ENCODE data around the gene BHLHA9.

The BHLHA9 gene

DNA sequence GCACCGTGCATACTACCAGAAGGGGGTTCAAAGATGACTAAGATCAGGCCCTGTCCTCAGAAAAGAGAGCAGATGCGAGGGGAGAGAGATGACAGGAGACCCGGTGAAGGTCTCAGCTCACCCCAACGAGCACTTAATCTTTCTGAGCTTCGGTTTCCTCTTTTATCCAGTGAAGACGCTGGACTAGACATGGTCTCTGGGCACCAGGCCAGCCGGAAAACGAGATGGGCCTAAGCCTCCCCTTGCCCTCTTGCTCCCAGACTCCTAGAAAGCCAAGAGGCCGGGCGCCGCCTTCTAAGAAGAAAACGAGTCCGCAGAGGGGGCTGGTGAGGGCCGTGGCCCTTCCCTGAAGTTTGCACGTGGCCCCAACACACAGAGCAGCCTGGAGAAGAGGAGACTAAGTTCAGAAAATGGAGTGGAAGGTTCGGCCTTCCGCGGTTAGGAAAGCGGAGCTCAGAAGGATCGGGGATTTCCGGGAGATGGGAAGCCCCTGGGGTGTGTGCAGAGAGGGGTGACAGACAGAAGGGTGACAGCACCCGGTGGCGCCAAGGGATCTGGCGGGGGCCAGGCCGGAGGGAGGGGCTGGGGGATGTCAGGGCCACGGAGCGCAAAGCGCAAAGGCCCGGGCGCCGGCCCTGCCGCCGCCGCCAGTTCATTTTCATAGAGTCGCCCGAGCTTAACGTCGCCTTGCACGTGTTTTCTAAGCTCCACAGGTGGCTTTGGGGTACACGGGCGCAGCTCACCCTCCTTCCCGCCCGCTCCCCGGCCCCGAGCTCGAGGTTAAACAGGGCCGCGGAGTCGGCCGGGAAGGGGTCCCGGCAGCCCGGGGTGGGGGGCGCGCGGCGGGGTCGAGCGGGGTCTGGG, 42.1 kb upstream of the BHLHA9 start:
- DNase-seq (ENCODE audit: low read depth): no peak
- H3K4me3 ChIP-seq (ENCODE audit: low read length): no peak overlapping the region
- TF ChIP-seq, protein P1, sequence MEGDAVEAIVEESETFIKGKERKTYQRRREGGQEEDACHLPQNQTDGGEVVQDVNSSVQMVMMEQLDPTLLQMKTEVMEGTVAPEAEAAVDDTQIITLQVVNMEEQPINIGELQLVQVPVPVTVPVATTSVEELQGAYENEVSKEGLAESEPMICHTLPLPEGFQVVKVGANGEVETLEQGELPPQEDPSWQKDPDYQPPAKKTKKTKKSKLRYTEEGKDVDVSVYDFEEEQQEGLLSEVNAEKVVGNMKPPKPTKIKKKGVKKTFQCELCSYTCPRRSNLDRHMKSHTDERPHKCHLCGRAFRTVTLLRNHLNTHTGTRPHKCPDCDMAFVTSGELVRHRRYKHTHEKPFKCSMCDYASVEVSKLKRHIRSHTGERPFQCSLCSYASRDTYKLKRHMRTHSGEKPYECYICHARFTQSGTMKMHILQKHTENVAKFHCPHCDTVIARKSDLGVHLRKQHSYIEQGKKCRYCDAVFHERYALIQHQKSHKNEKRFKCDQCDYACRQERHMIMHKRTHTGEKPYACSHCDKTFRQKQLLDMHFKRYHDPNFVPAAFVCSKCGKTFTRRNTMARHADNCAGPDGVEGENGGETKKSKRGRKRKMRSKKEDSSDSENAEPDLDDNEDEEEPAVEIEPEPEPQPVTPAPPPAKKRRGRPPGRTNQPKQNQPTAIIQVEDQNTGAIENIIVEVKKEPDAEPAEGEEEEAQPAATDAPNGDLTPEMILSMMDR (conservative IDR thresholded peaks at IDR 0.05; ENCODE audit: low read length): no peak

- DNase-seq (ENCODE audit: low read depth): no peak
- H3K4me3 ChIP-seq (ENCODE audit: low read length): no peak overlapping the region
- TF ChIP-seq, protein P1 (conservative IDR thresholded peaks at IDR 0.05; ENCODE audit: low read length): no peak
These were observed 41.4 kb upstream of the BHLHA9 start for GRCh38 chr17:1228781-1229348.

- peak overlapping the region; percentile 35 for H3K4me3 ChIP-seq (ENCODE audit: low read length)
- no peak for DNase-seq (ENCODE audit: low read depth)
- TF ChIP-seq, protein P1 (conservative IDR thresholded peaks at IDR 0.05; ENCODE audit: low read length): no peak
These were observed 40.8 kb upstream of the BHLHA9 start for GRCh38 chr17:1229349-1229899.

DNA sequence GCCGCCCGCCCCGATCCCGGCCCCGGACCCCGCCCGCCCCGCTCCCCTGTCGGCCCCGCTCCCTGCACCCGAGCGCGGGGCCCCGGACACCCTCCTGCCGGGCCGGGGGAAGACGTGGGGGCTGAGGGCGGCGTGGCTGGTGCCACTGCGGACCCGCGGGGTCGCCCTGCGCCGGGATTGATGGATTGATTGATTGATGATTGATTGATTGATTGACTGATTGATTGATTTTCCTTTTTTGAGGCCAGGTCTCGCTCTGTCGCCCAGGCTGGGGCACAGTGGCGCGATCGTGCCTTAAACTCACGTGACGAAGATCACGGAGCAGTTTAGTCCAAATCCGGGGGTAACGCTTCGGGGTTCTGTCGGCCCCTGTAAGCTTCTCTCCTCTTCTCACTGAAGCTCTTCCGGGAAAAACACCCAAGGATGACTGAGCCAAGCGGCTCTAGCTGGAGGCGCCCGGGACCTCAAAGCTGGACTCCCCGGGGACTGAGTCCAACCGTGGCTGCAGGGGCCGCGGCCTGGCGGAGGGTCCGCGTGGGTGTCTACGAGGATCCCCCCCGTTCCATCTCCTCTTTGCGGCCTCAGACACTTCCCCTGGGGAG, 40.2 kb upstream of the BHLHA9 start:
- TF ChIP-seq, protein P1 (conservative IDR thresholded peaks at IDR 0.05; ENCODE audit: low read length): no peak
- no peak for DNase-seq (ENCODE audit: low read depth)
- no peak overlapping the region for H3K4me3 ChIP-seq (ENCODE audit: low read length)

- TF ChIP-seq, protein P1 (conservative IDR thresholded peaks at IDR 0.05; ENCODE audit: low read length): no peak
- no peak overlapping the region for H3K4me3 ChIP-seq (ENCODE audit: low read length)
- peak; percentile 69 for DNase-seq (ENCODE audit: low read depth)
These were observed 38.8 kb upstream of the BHLHA9 start for GRCh38 chr17:1231456-1231855.

- H3K4me3 ChIP-seq (ENCODE audit: low read length): no peak overlapping the region
- no peak for DNase-seq (ENCODE audit: low read depth)
- TF ChIP-seq, protein P1 (conservative IDR thresholded peaks at IDR 0.05; ENCODE audit: low read length): no peak
These were observed 37.9 kb upstream of the BHLHA9 start for GRCh38 chr17:1232331-1232730.

Data from AG10803 (cell line).